Common myeloid progenitor, CD34-positive (primary cell): ENCODE results near the gene FLOT2.

ENCODE experiments used
- CTCF ChIA-PET: fragments of 350-600 bp; sonication (Branson Sonifier 250); formaldehyde crosslinking; loops from one replicate; lab custom pipeline; 2021; ENCODE audit warnings: antibody characterized with exemption; lab: Charles Lee
- POLR2A ChIA-PET: fragments of 350-600 bp; sonication (Branson Sonifier 250); formaldehyde crosslinking; loops from one replicate; lab custom pipeline; 2021; ENCODE audit warnings: antibody characterized with exemption; lab: Charles Lee
- DNase-seq, 3 donors: peaks; one replicate each; pipeline versions ENCODE4 v3.0.0 to v3.0.0-alpha.2; 2013
- H3K27ac ChIP-seq, 2 experiments: 1 replicate in 1 of 2; 2 replicates in 1 of 2; pipeline ENCODE4 v1.7.0; 2013; ENCODE audit warnings: inconsistent platforms in 2 of 2, low read length in 2 of 2, mild to moderate bottlenecking in 2 of 2, low read depth in 1 of 2, moderate library complexity in 1 of 2; ENCODE audit not compliant: severe bottlenecking in 2 of 2, insufficient read depth in 1 of 2, poor library complexity in 1 of 2
- H3K27me3 ChIP-seq, 5 experiments: replicated peaks in 2 of 5; 1 replicate in 3 of 5; 2 replicates in 2 of 5; pipeline versions ENCODE4 v1.6.1 to v1.7.0; 2013; ENCODE audit warnings: low read length in 4 of 5, mild to moderate bottlenecking in 2 of 5, moderate library complexity in 2 of 5, inconsistent platforms in 1 of 5; ENCODE audit not compliant: insufficient read depth in 5 of 5, control insufficient read depth in 4 of 5
- H3K36me3 ChIP-seq, 4 experiments: 1 replicate in 2 of 4; 2 replicates in 2 of 4; pipeline versions ENCODE4 v1.6.1 to v1.7.0; 2013; ENCODE audit warnings: low read length in 3 of 4, control low read depth in 1 of 4, mild to moderate bottlenecking in 1 of 4; ENCODE audit not compliant: control insufficient read depth in 4 of 4, insufficient read depth in 4 of 4
- H3K4me1 ChIP-seq, 4 experiments: 1 replicate in 3 of 4; 2 replicates in 1 of 4; pipeline versions ENCODE4 v1.6.1 to v1.7.1; 2013; ENCODE audit warnings: low read length in 3 of 4, mild to moderate bottlenecking in 3 of 4, control low read depth in 1 of 4, inconsistent platforms in 1 of 4, moderate library complexity in 1 of 4; ENCODE audit not compliant: control insufficient read depth in 4 of 4, insufficient read depth in 4 of 4; ENCODE audit errors: control extremely low read depth in 1 of 4
- H3K4me3 ChIP-seq, 7 experiments: 1 replicate in 4 of 7; 2 replicates in 3 of 7; pipeline versions ENCODE4 v1.5.1 to v1.7.0; 2013; ENCODE audit warnings: mild to moderate bottlenecking in 7 of 7, low read length in 6 of 7, moderate library complexity in 6 of 7, inconsistent platforms in 2 of 7, low read depth in 2 of 7, control low read depth in 1 of 7; ENCODE audit not compliant: insufficient read depth in 4 of 7, control insufficient read depth in 1 of 7; ENCODE audit errors: extremely low read depth in 1 of 7
- H3K9me3 ChIP-seq, 5 experiments: 1 replicate in 4 of 5; 2 replicates in 1 of 5; pipeline versions ENCODE4 v1.6.1 to v1.7.1; 2013; ENCODE audit warnings: low read length in 4 of 5, mild to moderate bottlenecking in 2 of 5, inconsistent platforms in 1 of 5, low read depth in 1 of 5, moderate library complexity in 1 of 5; ENCODE audit not compliant: control insufficient read depth in 4 of 5, insufficient read depth in 2 of 5; ENCODE audit errors: control extremely low read depth in 1 of 5
- WGBS: methylation state at CpG from one replicate; pipeline ENCODE4 v1.1.5; 2013; ENCODE audit not compliant: insufficient coverage; 5-methylcytosine and 5-hydroxymethylcytosine counted together

Gene FLOT2

DNA sequence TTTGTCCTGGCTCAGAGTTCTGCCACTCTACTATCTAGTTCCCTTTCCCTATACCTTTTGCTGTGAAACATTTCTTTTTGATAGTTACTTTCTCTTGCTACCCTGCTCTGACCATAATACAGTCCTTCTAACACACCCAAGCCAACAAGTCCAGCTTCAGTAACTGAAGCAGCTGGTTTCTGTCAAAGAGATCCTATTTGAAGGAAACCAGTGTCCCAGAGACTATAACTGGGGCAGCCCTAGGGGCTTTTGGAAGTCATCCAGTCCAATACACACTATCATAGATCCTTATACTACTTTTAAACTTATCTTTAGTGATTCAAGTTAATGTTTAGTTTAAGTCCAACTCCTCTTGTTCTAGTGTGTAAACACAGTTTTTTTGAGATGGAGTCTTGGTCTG lies 22.7 kb upstream of the FLOT2 start:
- Histone ChIP-seq H3K27ac (no peak overlapping the region), H3K4me1 (peaks cover 3 to 17% (median 10%) of the 10 kb centered on the region in 4 experiments), H3K9me3 (no peaks in the 10 kb centered on the region), H3K27me3 (no peaks in the 10 kb centered on the region), H3K36me3 (peaks cover 19 to 82% (median 64%) of the 10 kb centered on the region in 4 experiments), H3K4me3 (no peak overlapping the region)
- POLR2A ChIA-PET: no interaction called here
- CTCF ChIA-PET: interaction anchor here (1.4 to 16.2 kb wide), 3 partner anchors 10 to 32 kb away, joined by 5 to 216 read pairs (median 9); partner anchors contain the start of gene DHRS13
- no peak for DNase-seq

GRCh38 chr17:28918295-28918694 lies 20.8 kb upstream of the FLOT2 start:
- no peak for DNase-seq
- CTCF ChIA-PET: interaction anchor here (1.0 to 17.7 kb wide), 11 partner anchors 5 to 192 kb away, joined by 3 to 216 read pairs (median 5); partner anchors contain the start of genes DHRS13, FAM222B and TLCD1
- Histone ChIP-seq H3K4me1 (no peaks in the 10 kb centered on the region), H3K27ac (no peak overlapping the region), H3K9me3 (no peaks in the 10 kb centered on the region), H3K27me3 (no peaks in the 10 kb centered on the region), H3K4me3 (no peak overlapping the region), H3K36me3 (peaks cover 21 to 89% (median 71%) of the 10 kb centered on the region in 4 experiments)
- POLR2A ChIA-PET: no interaction called here
- WGBS: 92% methylated on average over 2 of the region's 2 CpGs

DNA sequence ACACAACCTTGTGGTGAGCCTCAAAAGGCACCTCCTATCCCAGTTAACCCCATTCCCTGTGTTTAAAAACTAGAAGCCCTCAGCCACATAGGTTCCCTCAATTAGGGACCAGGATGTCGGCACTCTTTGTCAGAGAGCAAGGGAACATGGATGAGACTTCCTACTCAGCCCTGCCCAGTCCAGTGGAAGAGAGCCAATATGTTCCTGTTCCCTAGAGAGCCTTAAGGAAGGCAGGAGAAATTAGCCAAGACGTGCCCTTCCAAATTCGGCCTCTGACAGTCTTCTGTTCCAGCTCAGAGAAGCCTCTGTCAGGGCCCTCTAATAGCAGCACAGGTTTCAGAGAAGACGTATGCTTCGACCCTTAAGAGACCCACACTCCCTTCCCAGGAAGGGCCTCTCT lies 19.9 kb upstream of the FLOT2 start:
- ChIA-PET POLR2A (no interaction called here), CTCF (interaction anchor here (1.1 to 17.7 kb wide), 11 partner anchors 6 to 191 kb away, joined by 3 to 216 read pairs (median 5); partner anchors contain the start of genes DHRS13 and TLCD1)
- 100% methylated on average over 2 of the region's 5 CpGs for WGBS
- H3K4me1 ChIP-seq: no peaks in the 10 kb centered on the region
- H3K4me3 ChIP-seq: no peak overlapping the region
- peaks cover 21 to 92% (median 76%) of the 10 kb centered on the region in 4 experiments for H3K36me3 ChIP-seq
- no peak for DNase-seq
- H3K9me3 ChIP-seq: no peaks in the 10 kb centered on the region
- no peak overlapping the region for H3K27ac ChIP-seq
- H3K27me3 ChIP-seq: no peaks in the 10 kb centered on the region

DNA sequence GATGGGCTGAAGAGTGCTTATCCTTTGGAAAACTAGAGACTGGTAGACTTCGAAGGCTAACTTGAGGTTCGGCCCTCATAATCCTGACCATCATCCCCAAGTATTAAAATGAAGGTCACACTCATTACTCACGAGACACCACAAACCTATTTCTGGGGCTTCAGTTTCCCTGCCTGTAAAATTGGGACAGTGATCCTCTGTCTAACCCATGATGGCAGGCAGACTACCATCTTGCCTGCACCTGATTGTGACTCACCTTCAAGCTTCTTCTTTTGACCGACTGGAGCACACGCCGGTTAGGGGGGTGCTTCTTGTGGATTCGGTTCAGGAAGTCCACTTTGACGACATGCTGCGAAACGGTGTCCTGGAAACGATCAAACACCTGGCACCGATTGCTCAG lies 19.5 kb upstream of the FLOT2 start:
- POLR2A ChIA-PET: no interaction called here
- no peaks in the 10 kb centered on the region for H3K4me1 ChIP-seq
- H3K27ac ChIP-seq: no peak overlapping the region
- no peak for DNase-seq
- CTCF ChIA-PET: interaction anchor here (0.7 to 17.7 kb wide), 14 partner anchors 6 to 190 kb away, joined by 3 to 216 read pairs (median 6); partner anchors contain the start of genes DHRS13 and TLCD1
- H3K4me3 ChIP-seq: no peak overlapping the region
- no peaks in the 10 kb centered on the region for H3K9me3 ChIP-seq
- WGBS: 95% methylated on average over 12 of the region's 12 CpGs
- H3K27me3 ChIP-seq: no peaks in the 10 kb centered on the region
- peaks cover 22 to 92% (median 78%) of the 10 kb centered on the region in 4 experiments for H3K36me3 ChIP-seq

- no peak overlapping the region for H3K4me3 ChIP-seq
- peaks cover 22 to 92% (median 79%) of the 10 kb centered on the region in 4 experiments for H3K36me3 ChIP-seq
- peak; percentile 45 to 63 (median 59) for DNase-seq
- H3K9me3 ChIP-seq: no peaks in the 10 kb centered on the region
- WGBS: 53% methylated on average over 6 of the region's 6 CpGs
- ChIA-PET CTCF (interaction anchor here (0.7 to 17.7 kb wide), 17 partner anchors 6 to 190 kb away, joined by 3 to 216 read pairs (median 5); partner anchors contain the start of genes DHRS13 and TLCD1), POLR2A (no interaction called here)
- H3K4me1 ChIP-seq: no peaks in the 10 kb centered on the region
- no peaks in the 10 kb centered on the region for H3K27me3 ChIP-seq
- no peak overlapping the region for H3K27ac ChIP-seq
These were observed 18.9 kb upstream of the FLOT2 start for GRCh38 chr17:28916302-28916934.

GRCh38 chr17:28912938-28913333 lies 15.4 kb upstream of the FLOT2 start:
- CTCF ChIA-PET: interaction anchor here (0.9 to 17.7 kb wide), 10 partner anchors 10 to 159 kb away, joined by 3 to 216 read pairs (median 4); partner anchors contain the start of gene DHRS13
- Histone ChIP-seq H3K4me3 (no peak overlapping the region), H3K9me3 (no peaks in the 10 kb centered on the region), H3K36me3 (peaks cover 42 to 94% (median 86%) of the 10 kb centered on the region in 4 experiments), H3K4me1 (no peaks in the 10 kb centered on the region), H3K27me3 (no peaks in the 10 kb centered on the region), H3K27ac (no peak overlapping the region)
- no peak for DNase-seq
- POLR2A ChIA-PET: no interaction called here
- 100% methylated on average over 5 of the region's 6 CpGs for WGBS
